ENCODE data around the gene PHLPP1.

DNA sequence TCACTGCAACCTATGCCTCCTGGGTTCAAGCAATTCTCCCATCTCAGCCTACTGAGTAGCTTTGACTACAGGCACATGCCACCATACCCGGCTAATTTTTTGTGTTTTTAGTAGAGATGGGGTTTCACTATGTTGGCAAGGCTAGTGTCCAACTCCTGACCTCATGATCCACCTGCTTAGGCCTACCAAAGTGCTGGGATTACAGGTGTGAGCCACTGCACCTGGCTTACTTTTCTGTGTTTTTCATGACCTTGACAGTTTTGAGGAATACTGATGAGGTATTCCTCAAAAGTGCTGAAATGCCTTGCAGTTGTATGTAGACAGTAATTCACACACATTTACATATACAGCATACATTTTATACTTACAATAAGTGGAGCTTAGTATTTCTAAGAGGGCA, 126.1 kb downstream of the PHLPP1 start:
- TF ChIP-seq, protein P1, sequence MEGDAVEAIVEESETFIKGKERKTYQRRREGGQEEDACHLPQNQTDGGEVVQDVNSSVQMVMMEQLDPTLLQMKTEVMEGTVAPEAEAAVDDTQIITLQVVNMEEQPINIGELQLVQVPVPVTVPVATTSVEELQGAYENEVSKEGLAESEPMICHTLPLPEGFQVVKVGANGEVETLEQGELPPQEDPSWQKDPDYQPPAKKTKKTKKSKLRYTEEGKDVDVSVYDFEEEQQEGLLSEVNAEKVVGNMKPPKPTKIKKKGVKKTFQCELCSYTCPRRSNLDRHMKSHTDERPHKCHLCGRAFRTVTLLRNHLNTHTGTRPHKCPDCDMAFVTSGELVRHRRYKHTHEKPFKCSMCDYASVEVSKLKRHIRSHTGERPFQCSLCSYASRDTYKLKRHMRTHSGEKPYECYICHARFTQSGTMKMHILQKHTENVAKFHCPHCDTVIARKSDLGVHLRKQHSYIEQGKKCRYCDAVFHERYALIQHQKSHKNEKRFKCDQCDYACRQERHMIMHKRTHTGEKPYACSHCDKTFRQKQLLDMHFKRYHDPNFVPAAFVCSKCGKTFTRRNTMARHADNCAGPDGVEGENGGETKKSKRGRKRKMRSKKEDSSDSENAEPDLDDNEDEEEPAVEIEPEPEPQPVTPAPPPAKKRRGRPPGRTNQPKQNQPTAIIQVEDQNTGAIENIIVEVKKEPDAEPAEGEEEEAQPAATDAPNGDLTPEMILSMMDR (IDR thresholded peaks at IDR 0.05) = no peak
- no peak for TF ChIP-seq POLR2A (IDR thresholded peaks at IDR 0.05)

Measured in stomach (tissue), 4 donors.